GM23338 (cell line): Measurements from ENCODE around the gene L1CAM. TPM values are rescaled to one million over a fixed set of nuclear protein-coding genes. Genes with fewer than 3 reads are reported as not detected.

Experiments
- ATAC-seq: fragments of 200-7000 bp; cut with Tn5 transposase; 3 replicates; pipeline ENCODE4 v1.9.1; 2020
- DNase-seq: peaks from one replicate; pipeline ENCODE4 v3.0.0-alpha.2; 2015; ENCODE audit warnings: low spot score
- H2AFZ ChIP-seq: fragments of 200-600 bp; sonication (generic); 2 replicates; pipeline ENCODE4 v1.8.0; 2016; ENCODE audit warnings: antibody characterized with exemption, mild to moderate bottlenecking, moderate library complexity
- H3F3A ChIP-seq: fragments of 200-600 bp; sonication (generic); replicated peaks from 2 replicates; pipeline ENCODE4 v1.8.0; 2017; ENCODE audit warnings: antibody characterized with exemption, mixed run types, low read depth
- H3K27ac ChIP-seq: fragments of 200-600 bp; sonication (generic); 2 replicates; pipeline ENCODE4 v1.6.1; 2016; ENCODE audit warnings: low read depth
- H3K27me3 ChIP-seq: fragments of 200-600 bp; sonication (generic); 2 replicates; pipeline ENCODE4 v1.8.0; 2016; ENCODE audit warnings: mild to moderate bottlenecking, mixed run types, moderate library complexity; ENCODE audit not compliant: insufficient read depth
- H3K36me3 ChIP-seq: fragments of 200-600 bp; sonication (generic); 2 replicates; pipeline ENCODE4 v1.8.0; 2016; ENCODE audit warnings: mild to moderate bottlenecking; ENCODE audit not compliant: insufficient read depth
- H3K4me1 ChIP-seq: fragments of 200-600 bp; sonication (generic); 2 replicates; pipeline ENCODE4 v1.8.0; 2016; ENCODE audit warnings: mild to moderate bottlenecking, moderate library complexity; ENCODE audit not compliant: insufficient read depth
- H3K4me2 ChIP-seq: fragments of 200-600 bp; sonication (generic); 2 replicates; pipeline ENCODE4 v1.7.1; 2017; ENCODE audit warnings: mixed run types
- H3K4me3 ChIP-seq: fragments of 200-600 bp; sonication (generic); 2 replicates; pipeline ENCODE4 v1.6.1; 2016; ENCODE audit warnings: mixed run types
- H3K79me2 ChIP-seq: fragments of 200-600 bp; sonication (generic); replicated peaks from 2 replicates; pipeline ENCODE4 v1.8.0; 2017; ENCODE audit warnings: mild to moderate bottlenecking; ENCODE audit not compliant: insufficient read depth
- H3K9me2 ChIP-seq: fragments of 200-600 bp; sonication (generic); 2 replicates; pipeline ENCODE4 v1.8.0; 2017; ENCODE audit not compliant: insufficient read depth
- H4K20me1 ChIP-seq: fragments of 200-600 bp; sonication (generic); replicated peaks from 2 replicates; pipeline ENCODE4 v1.8.0; 2017; ENCODE audit warnings: mild to moderate bottlenecking; ENCODE audit not compliant: insufficient read depth
- H3K27ac Mint-ChIP-seq: 2 replicates; pipeline ENCODE4 v1.8.0; 2020; ENCODE audit warnings: inconsistent platforms, mild to moderate bottlenecking, moderate library complexity, mixed read lengths
- H3K27me3 Mint-ChIP-seq: 3 replicates; pipeline ENCODE4 v1.8.0; 2022; ENCODE audit warnings: low read depth, mild to moderate bottlenecking, moderate library complexity, mixed read lengths, inconsistent platforms; ENCODE audit not compliant: insufficient read depth, poor library complexity
- H3K36me3 Mint-ChIP-seq: 3 replicates; pipeline ENCODE4 v1.8.0; 2021; ENCODE audit warnings: low read depth, mild to moderate bottlenecking, inconsistent platforms, moderate library complexity, mixed read lengths
- H3K4me1 Mint-ChIP-seq: 3 replicates; pipeline ENCODE4 v1.8.0; 2020; ENCODE audit warnings: mild to moderate bottlenecking, inconsistent platforms, mixed read lengths
- H3K4me3 Mint-ChIP-seq: 3 replicates; pipeline ENCODE4 v1.8.0; 2021; ENCODE audit warnings: moderate library complexity, mild to moderate bottlenecking, inconsistent platforms, mixed read lengths
- H3K9me3 Mint-ChIP-seq: 3 replicates; pipeline ENCODE4 v1.8.0; 2020; ENCODE audit warnings: moderate library complexity, mild to moderate bottlenecking, inconsistent platforms, mixed read lengths
- EZH2 ChIP-seq: fragments of 200-600 bp; sonication (generic); IDR thresholded peaks from one replicate; pipeline ENCODE4 v1.8.0; 2017; ENCODE audit warnings: antibody characterized with exemption, mild to moderate bottlenecking, low read depth; ENCODE audit not compliant: unreplicated experiment
- EZH2phosphoT487 ChIP-seq: fragments of 200-600 bp; sonication (generic); IDR thresholded peaks from one replicate; pipeline ENCODE4 v1.8.1; 2018; ENCODE audit warnings: antibody characterized with exemption; ENCODE audit not compliant: unreplicated experiment
- ZNF462 ChIP-seq: fragments of 250-450 bp; sonication (Bioruptor Pico); IDR thresholded peaks from 2 replicates; pipeline ENCODE4 v1.5.0; 2020; ENCODE audit warnings: mild to moderate bottlenecking, moderate library complexity
- polyA plus RNA-seq: library from polyadenylated mRNA; unstranded; fragments of >200 nt; fragmentation: Nextera tagmentation; extraction: Ambion mirVana; gene quantifications from 2 replicates; pipeline ENCODE4 v1.2.1, GENCODE V29; 2016
- total RNA-seq: library from RNA; depleted of rRNA; stranded (reverse); fragments of >200 nt; shearing (Covaris generic); gene quantifications from 2 replicates; pipeline ENCODE4 v1.2.3, GENCODE V29; 2014
- TF ChIP-seq, protein P1 (sequence below): IDR thresholded peaks from 2 replicates; pipeline ENCODE4 v1.6.1; 2016; ENCODE audit warnings: antibody characterized with exemption

Gene L1CAM
- total and polyA plus RNA-seq, 2 experiments from 2014 or later: 7.4 to 29.2 TPM

- TF ChIP-seq, protein P1, sequence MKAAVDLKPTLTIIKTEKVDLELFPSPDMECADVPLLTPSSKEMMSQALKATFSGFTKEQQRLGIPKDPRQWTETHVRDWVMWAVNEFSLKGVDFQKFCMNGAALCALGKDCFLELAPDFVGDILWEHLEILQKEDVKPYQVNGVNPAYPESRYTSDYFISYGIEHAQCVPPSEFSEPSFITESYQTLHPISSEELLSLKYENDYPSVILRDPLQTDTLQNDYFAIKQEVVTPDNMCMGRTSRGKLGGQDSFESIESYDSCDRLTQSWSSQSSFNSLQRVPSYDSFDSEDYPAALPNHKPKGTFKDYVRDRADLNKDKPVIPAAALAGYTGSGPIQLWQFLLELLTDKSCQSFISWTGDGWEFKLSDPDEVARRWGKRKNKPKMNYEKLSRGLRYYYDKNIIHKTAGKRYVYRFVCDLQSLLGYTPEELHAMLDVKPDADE: no peak
- no peak for TF ChIP-seq ZNF462 (CRISPR knock-in tag)
Measured at GRCh38 chrX:153816831-153817690, 68.9 kb downstream of the L1CAM start (continued).

DNA sequence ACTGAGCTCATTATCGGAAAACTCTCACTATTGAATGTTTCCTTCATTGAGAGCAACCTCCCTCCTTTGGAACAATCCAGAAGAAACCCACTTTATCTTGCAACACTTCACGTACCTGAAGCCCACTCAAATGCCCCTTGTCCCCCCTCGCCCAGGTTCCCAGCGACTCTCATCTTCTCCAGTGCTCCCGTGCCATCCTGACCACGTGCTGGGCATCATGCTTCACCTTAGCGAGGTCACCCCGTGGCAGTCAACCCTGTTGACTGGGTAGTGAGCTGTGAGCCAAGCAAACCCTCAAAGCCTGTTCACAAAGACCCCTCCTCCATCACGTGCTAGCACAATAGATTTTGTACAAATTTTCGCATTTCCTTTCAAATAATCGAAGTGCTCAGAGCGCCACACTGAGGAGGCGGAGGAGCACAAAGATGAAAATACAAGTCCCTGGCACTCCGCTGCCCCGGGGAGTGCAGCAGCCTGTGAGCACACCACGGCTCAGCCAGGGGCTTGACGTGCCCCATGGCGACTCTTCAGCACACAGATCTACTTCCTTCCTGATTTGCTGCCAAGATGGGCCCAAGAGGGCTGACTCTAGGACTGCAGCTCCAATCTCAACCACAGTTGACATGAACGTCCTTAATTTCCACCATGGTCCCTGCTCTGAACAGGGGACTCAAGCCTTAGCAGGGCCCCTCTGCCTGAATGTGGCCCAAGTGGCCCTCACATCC is 71.2 kb downstream of the L1CAM start:
- Histone ChIP-seq H3K79me2 (peaks cover 95% of the 10 kb centered on the region), H3K4me2 (no peak overlapping the region), H3K27me3 (no peaks in the 10 kb centered on the region), H3K4me1 (peaks cover 29% of the 10 kb centered on the region), H3K36me3 (no peaks in the 10 kb centered on the region), H2AFZ (no peak overlapping the region), H3K4me3 (no peak overlapping the region), H4K20me1 (peaks cover 10% of the 10 kb centered on the region), H3K27ac (no peak overlapping the region), H3F3A (no peaks in the 10 kb centered on the region), H3K9me2 (no peaks in the 10 kb centered on the region)
- peak overlapping the region; percentile 85; the same call in 1 of the 2 replicates for H3K27ac Mint-ChIP-seq
- peaks cover 21% of the 10 kb centered on the region; the same call in 2 of the 3 replicates for H3K36me3 Mint-ChIP-seq
- DNase-seq: no peak
- H3K27me3 Mint-ChIP-seq: peaks cover 7% of the 10 kb centered on the region
- no peaks in the 10 kb centered on the region for H3K9me3 Mint-ChIP-seq
- 0 out of 3 replicates have a peak overlapping the region, but pooled peaks have one; percentile 14 for H3K4me3 Mint-ChIP-seq
- no peak for ATAC-seq
- peaks cover 48% of the 10 kb centered on the region for H3K4me1 Mint-ChIP-seq
- no peak for TF ChIP-seq EZH2phosphoT487
- TF ChIP-seq ZNF462 (CRISPR knock-in tag): no peak
- TF ChIP-seq EZH2: no peak
